SK-N-SH (cell line): ENCODE measurements around the gene ANKRD11. TPM values are rescaled to one million over a fixed set of nuclear protein-coding genes. Genes with fewer than 3 reads are reported as not detected.

Experiments used
- CTCF ChIA-PET: fragments of 300-600, 350-600 bp; formaldehyde crosslinking; extraction: SDS; loops from one replicate; lab custom pipeline; 2021; lab: Yijun Ruan, JAX
- POLR2A ChIA-PET: fragments of 350-600 bp; sonication (Branson Sonifier 250); formaldehyde crosslinking; extraction: SDS; loops from one replicate; lab custom pipeline; 2020; ENCODE audit warnings: antibody characterized with exemption, inconsistent platforms; lab: Yijun Ruan, JAX
- DNase-seq: peaks from one replicate; pipeline ENCODE4 v3.0.0; 2012
- H2AFZ ChIP-seq: fragments of 200-600 bp; sonication (generic); 2 replicates; pipeline ENCODE4 v1.8.1; 2016; ENCODE audit warnings: antibody characterized with exemption, mild to moderate bottlenecking, low read depth
- H3F3A ChIP-seq: fragments of 200-600 bp; sonication (generic); replicated peaks from 2 replicates; pipeline ENCODE3; 2016; ENCODE audit warnings: antibody characterized with exemption, mild to moderate bottlenecking; ENCODE audit not compliant: insufficient read depth
- H3K27ac ChIP-seq, 2 experiments: fragments of 200-500 bp in 1 of 2; fragments of 200-600 bp in 1 of 2; sonication (Bioruptor generic) in 1 of 2; sonication (generic), shearing (Covaris generic) in 1 of 2; 2 replicates each; pipeline versions ENCODE4 v1.5.1 to v1.6.1; 2014 to 2016; ENCODE audit warnings: low read depth in 2 of 2, inconsistent platforms in 1 of 2, low read length in 1 of 2, mild to moderate bottlenecking in 1 of 2, mixed read lengths in 1 of 2
- H3K27me3 ChIP-seq: fragments of 200-600 bp; sonication (generic), shearing (Covaris generic); 2 replicates; pipeline ENCODE4 v1.6.1; 2016; ENCODE audit warnings: mixed run types; ENCODE audit not compliant: insufficient read depth
- H3K36me3 ChIP-seq, 2 experiments: fragments of 200-500 bp in 1 of 2; fragments of 200-600 bp in 1 of 2; sonication (Bioruptor generic) in 1 of 2; sonication (generic) in 1 of 2; replicated peaks in 1 of 2; 2 replicates each; pipeline versions ENCODE3 to v1.5.1; 2014 to 2016; ENCODE audit warnings: low read length in 1 of 2, mild to moderate bottlenecking in 1 of 2; ENCODE audit not compliant: insufficient read depth in 2 of 2, control insufficient read depth in 1 of 2
- H3K4me1 ChIP-seq, 2 experiments: fragments of 200-500 bp in 1 of 2; fragments of 200-600 bp in 1 of 2; sonication (Bioruptor generic) in 1 of 2; sonication (generic), shearing (Covaris generic) in 1 of 2; 2 replicates each; pipeline versions ENCODE4 v1.5.1 to v1.6.1; 2014 to 2016; ENCODE audit warnings: low read depth in 1 of 2, low read length in 1 of 2, mixed run types in 1 of 2; ENCODE audit not compliant: insufficient read depth in 2 of 2, control insufficient read depth in 1 of 2
- H3K4me2 ChIP-seq: fragments of 200-600 bp; sonication (generic), shearing (Covaris generic); 2 replicates; pipeline ENCODE4 v1.6.1; 2017; ENCODE audit warnings: mixed run types
- H3K4me3 ChIP-seq, 2 experiments: fragments of 200-500 bp in 1 of 2; fragments of 200-600 bp in 1 of 2; sonication (Bioruptor generic) in 1 of 2; sonication (generic), shearing (Covaris generic) in 1 of 2; 2 replicates each; pipeline versions ENCODE4 v1.5.1 to v1.8.1; 2014 to 2016; ENCODE audit warnings: low read depth in 2 of 2, inconsistent platforms in 1 of 2, low read length in 1 of 2, mild to moderate bottlenecking in 1 of 2, mixed read lengths in 1 of 2, moderate library complexity in 1 of 2
- H3K79me2 ChIP-seq: fragments of 200-600 bp; sonication (generic); 2 replicates; pipeline ENCODE4 v1.8.1; 2017; ENCODE audit warnings: mild to moderate bottlenecking; ENCODE audit not compliant: insufficient read depth
- H3K9ac ChIP-seq: fragments of 200-600 bp; sonication (generic); 2 replicates; pipeline ENCODE4 v1.6.1; 2017; ENCODE audit warnings: mixed run types
- H3K9me2 ChIP-seq: fragments of 200-600 bp; sonication (generic); 2 replicates; pipeline ENCODE4 v1.6.1; 2017; ENCODE audit warnings: mixed run types
- H3K9me3 ChIP-seq: fragments of 200-600 bp; sonication (generic); 2 replicates; pipeline ENCODE4 v1.6.1; 2017; ENCODE audit warnings: mixed run types, mild to moderate bottlenecking, moderate library complexity
- H4K20me1 ChIP-seq: fragments of 200-600 bp; sonication (generic); 2 replicates; pipeline ENCODE4 v1.6.1; 2017; ENCODE audit warnings: mild to moderate bottlenecking, mixed run types; ENCODE audit not compliant: insufficient read depth
- EP300 ChIP-seq, 2 experiments: IDR thresholded peaks; 2 replicates each; pipeline versions ENCODE4 v1.4.0 to v1.6.1; 2012; ENCODE audit warnings: borderline replicate concordance in 1 of 2, low read depth in 1 of 2, low read length in 1 of 2
- EZH2phosphoT487 ChIP-seq: fragments of 200-600 bp; sonication (generic); IDR thresholded peaks from 2 replicates; pipeline ENCODE4 v1.6.1; 2017; ENCODE audit warnings: low read depth, mixed run types, mild to moderate bottlenecking, antibody characterized with exemption, moderate library complexity, borderline replicate concordance
- FOSL2 ChIP-seq: IDR thresholded peaks from 2 replicates; pipeline ENCODE4 v1.4.0; 2012; ENCODE audit warnings: low read depth, mild to moderate bottlenecking, moderate library complexity, borderline replicate concordance
- FOXJ3 ChIP-seq: sonication (generic); formaldehyde crosslinking; IDR thresholded peaks from 2 replicates; pipeline ENCODE4 v1.5.1; 2020; ENCODE audit warnings: mild to moderate bottlenecking, missing genetic modification reagents
- FOXM1 ChIP-seq: IDR thresholded peaks from 2 replicates; pipeline ENCODE4 v1.4.0; 2012; ENCODE audit warnings: low read depth, mild to moderate bottlenecking
- GATA2 ChIP-seq: sonication (generic); formaldehyde crosslinking; IDR thresholded peaks from 2 replicates; pipeline ENCODE4 v1.5.0; 2020; ENCODE audit warnings: mild to moderate bottlenecking, missing genetic modification reagents
- JUND ChIP-seq: IDR thresholded peaks from 2 replicates; pipeline ENCODE4 v1.4.0; 2012
- MXI1 ChIP-seq: IDR thresholded peaks from 2 replicates; pipeline ENCODE4 v1.6.1; 2012; ENCODE audit warnings: mild to moderate bottlenecking, low read depth, low read length, improper control_type of control experiment
- NFIC ChIP-seq: IDR thresholded peaks from 2 replicates; pipeline ENCODE4 v1.4.0; 2012; ENCODE audit warnings: borderline replicate concordance
- NRF1 ChIP-seq: IDR thresholded peaks from 2 replicates; pipeline ENCODE4 v1.6.1; 2012; ENCODE audit warnings: low read depth, mild to moderate bottlenecking, low read length
- PBX3 ChIP-seq: IDR thresholded peaks from 2 replicates; pipeline ENCODE4; 2012
- RAD21 ChIP-seq: IDR thresholded peaks from 2 replicates; pipeline ENCODE4 v1.6.1; 2012; ENCODE audit warnings: mild to moderate bottlenecking, low read length
- REST ChIP-seq: IDR thresholded peaks from 2 replicates; pipeline ENCODE4 v1.6.1; 2012; ENCODE audit warnings: mild to moderate bottlenecking, low read depth, low read length, moderate library complexity
- RXRA ChIP-seq: IDR thresholded peaks from 2 replicates; pipeline ENCODE4 v1.4.0; 2012; ENCODE audit warnings: low read depth, mild to moderate bottlenecking, borderline replicate concordance
- SIN3A ChIP-seq: IDR thresholded peaks from 2 replicates; pipeline ENCODE4 v1.6.1; 2012; ENCODE audit warnings: low read depth, mild to moderate bottlenecking, low read length, moderate library complexity, borderline replicate concordance
- SMC3 ChIP-seq: IDR thresholded peaks from 2 replicates; pipeline ENCODE4 v1.6.1; 2012; ENCODE audit warnings: low read depth, low read length, improper control_type of control experiment
- TCF12 ChIP-seq: IDR thresholded peaks from 2 replicates; pipeline ENCODE4 v1.4.0; 2012
- YY1 ChIP-seq: IDR thresholded peaks from 2 replicates; pipeline ENCODE4 v1.4.0; 2012; ENCODE audit warnings: low read depth, mild to moderate bottlenecking
- ZBTB33 ChIP-seq: IDR thresholded peaks from 2 replicates; pipeline ENCODE4 v1.4.0; 2012; ENCODE audit warnings: low read depth, borderline replicate concordance
- WGBS: methylation state at CpG from one replicate; pipeline ENCODE4 v1.1.6; 2017; ENCODE audit warnings: low lambda C conversion rate; 5-methylcytosine and 5-hydroxymethylcytosine counted together
- polyA plus RNA-seq, 3 experiments: library from polyadenylated mRNA; depleted of rRNA; stranded (reverse); fragments of >200 nt; gene quantifications; 2 replicates each; pipeline ENCODE4 v1.2.3, GENCODE V29; 2012

ANKRD11 gene
- polyA plus RNA-seq, 1 of the 3 experiments (the other 2 are of a cell fraction): 50.2 TPM

GRCh38 chr16:89290472-89290871 is 199.9 kb downstream of the ANKRD11 start:
- TF ChIP-seq ZBTB33: no peak
- TF ChIP-seq SIN3A: no peak
- no peak for TF ChIP-seq YY1
- no peak for TF ChIP-seq PBX3
- no peak for TF ChIP-seq JUND
- TF ChIP-seq EP300 (IDR thresholded peaks at IDR 0.05; ENCODE audit: borderline replicate concordance in 1 of 2, low read depth in 1 of 2, low read length in 1 of 2): no peak
- TF ChIP-seq EZH2phosphoT487: no peak
- no peak for TF ChIP-seq TCF12
- TF ChIP-seq RXRA: no peak
- TF ChIP-seq NFIC: no peak
- TF ChIP-seq FOXM1: no peak
- no peak for TF ChIP-seq FOSL2
- TF ChIP-seq GATA2 (CRISPR knock-in tag): no peak
- TF ChIP-seq MXI1: no peak
- no peak for TF ChIP-seq REST
- TF ChIP-seq NRF1: no peak
- TF ChIP-seq FOXJ3 (CRISPR knock-in tag): no peak
- no peak for TF ChIP-seq RAD21
- no peak for TF ChIP-seq SMC3
- no peak overlapping the region for H3K27ac ChIP-seq
- no peaks in the 10 kb centered on the region for H3K27me3 ChIP-seq
- CTCF ChIA-PET: interaction anchor here (0.6 to 1.0 kb wide), 3 partner anchors 9 to 511 kb away, joined by 3 to 4 read pairs (median 3); no protein-coding TSS in a partner anchor
- H3F3A ChIP-seq: no peaks in the 10 kb centered on the region
- no peak overlapping the region for H2AFZ ChIP-seq
- H3K4me3 ChIP-seq: no peak overlapping the region
- H3K9me3 ChIP-seq: no peaks in the 10 kb centered on the region
- no peaks in the 10 kb centered on the region for H3K9me2 ChIP-seq
- peaks cover 51% of the 10 kb centered on the region for H3K79me2 ChIP-seq
- peaks cover 53% of the 10 kb centered on the region for H4K20me1 ChIP-seq
- H3K9ac ChIP-seq: no peak overlapping the region
- DNase-seq: no peak
- H3K36me3 ChIP-seq: peaks cover 17 to 45% of the 10 kb centered on the region in 2 experiments
- no peak overlapping the region for H3K4me2 ChIP-seq
- POLR2A ChIA-PET: no interaction called here
- 96% methylated on average over 16 of the region's 16 CpGs for WGBS
- no peaks in the 10 kb centered on the region; a peak in 1 of 4 replicates for H3K4me1 ChIP-seq
